ENCODE data around the gene AVPI1. TPM values are rescaled to one million over a fixed set of nuclear protein-coding genes. Genes with fewer than 3 reads are reported as not detected.
"Not testable (repeated sequence)": the region's sequence is repeated elsewhere in the genome, so short reads cannot be mapped to it uniquely, and the experiment has no call there.

Gene AVPI1
- total and polyA plus RNA-seq, 8 donors = 3.7 to 9.1 (median 4.6) TPM

DNA sequence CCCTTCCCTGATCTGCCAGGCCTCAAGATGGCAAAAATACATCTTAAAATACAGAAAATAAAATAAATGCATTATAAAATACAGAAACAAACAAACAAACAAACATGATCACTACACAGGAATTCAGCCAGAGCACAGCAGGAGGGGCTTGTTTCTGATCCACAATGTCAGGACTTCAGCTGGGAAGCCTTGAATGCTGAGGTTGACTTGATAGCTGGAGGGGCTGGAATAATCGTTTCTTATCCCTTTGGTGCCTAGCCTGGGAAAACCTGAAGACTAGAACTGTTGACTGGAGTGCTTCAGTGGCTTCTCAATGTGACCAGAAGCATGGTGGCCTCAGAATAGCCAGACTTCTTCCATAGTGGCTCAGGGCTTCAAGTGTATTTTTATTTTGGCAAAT is 17.3 kb upstream of the AVPI1 start:
- Histone ChIP-seq H3K27me3 (no peaks in the 10 kb centered on the region), H3K36me3 (no peaks in the 10 kb centered on the region), H3K4me1 (no peaks in the 10 kb centered on the region), H3K27ac (no peak overlapping the region), H3K9me3 (no peaks in the 10 kb centered on the region), H3K4me3 (no peak overlapping the region)
- TF ChIP-seq CTCF (IDR thresholded peaks at IDR 0.05) = no peak
- FAIRE-seq (no peak), DNase-seq (no peak), ATAC-seq (no peak)
- intact Hi-C loops (cut with DNase I) = no loop called here
- 64 to 68% methylated on average over 1 of the region's 1 CpG for WGBS, 2 donors

- H3K27ac ChIP-seq = no peak overlapping the region
- H3K27me3 ChIP-seq = no peaks in the 10 kb centered on the region
- WGBS, 2 donors = 87 to 88% methylated on average over 7 of the region's 7 CpGs
- FAIRE-seq = no peak
- ATAC-seq = no peak
- intact Hi-C loops (cut with DNase I) = no loop called here
- no peaks in the 10 kb centered on the region for H3K9me3 ChIP-seq
- H3K4me1 ChIP-seq = no peaks in the 10 kb centered on the region
- DNase-seq = no peak
- no peaks in the 10 kb centered on the region for H3K36me3 ChIP-seq
- no peak for TF ChIP-seq CTCF (IDR thresholded peaks at IDR 0.05)
- no peak overlapping the region for H3K4me3 ChIP-seq
Measured at GRCh38 chr10:97703398-97704067, 16.5 kb upstream of the AVPI1 start.

DNA sequence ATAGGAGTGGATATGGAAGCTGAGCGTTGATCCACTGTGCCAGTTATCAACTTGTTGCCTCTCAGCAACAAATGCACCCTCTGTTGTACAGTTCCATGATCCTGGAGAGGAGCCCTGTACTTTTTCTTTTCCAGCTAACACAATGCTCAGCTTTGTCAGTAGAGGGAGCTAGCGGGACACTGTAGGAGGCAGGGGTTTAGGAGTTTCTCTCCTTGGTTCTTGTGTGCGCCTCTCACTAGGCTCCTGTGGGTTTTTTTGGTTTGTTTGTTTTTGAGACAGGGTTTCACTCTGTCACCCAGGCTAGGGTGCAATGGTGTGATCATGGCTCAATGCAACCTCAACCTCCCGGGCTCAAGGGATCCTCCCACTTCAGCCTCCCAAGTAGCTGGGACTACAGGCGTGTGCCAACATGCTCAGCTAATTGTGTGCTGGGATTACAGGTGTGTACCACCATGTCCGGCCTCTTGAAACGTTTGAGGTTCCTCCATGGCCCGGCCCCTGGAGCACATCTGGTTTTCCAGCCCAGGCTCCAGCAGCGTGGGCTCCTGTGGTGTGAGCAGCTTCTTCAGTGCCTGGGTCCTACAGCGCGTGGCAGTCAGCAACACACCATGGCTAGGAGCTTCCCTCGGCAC is 14.5 kb upstream of the AVPI1 start:
- H3K27ac ChIP-seq = no peak overlapping the region
- H3K4me3 ChIP-seq = no peak overlapping the region
- peak; percentile 69 to 89 (median 86) for ATAC-seq
- no peaks in the 10 kb centered on the region for H3K9me3 ChIP-seq
- no peaks in the 10 kb centered on the region for H3K27me3 ChIP-seq
- intact Hi-C loops (cut with DNase I) = no loop called here
- no peak for FAIRE-seq
- peaks cover 0 to 11% (median 5%) of the 10 kb centered on the region in 3 donors for H3K4me1 ChIP-seq
- peak in 2 of 6 donors; percentile 50 to 60 for DNase-seq
- no peaks in the 10 kb centered on the region for H3K36me3 ChIP-seq
- WGBS, 2 donors = 38 to 41% methylated on average over 12 of the region's 12 CpGs
- peak; percentile 55 to 74 (median 66) for TF ChIP-seq CTCF (IDR thresholded peaks at IDR 0.05)

- H3K9me3 ChIP-seq; ATAC-seq; intact Hi-C loops (cut with DNase I); H3K27me3 ChIP-seq; FAIRE-seq; H3K4me3 ChIP-seq; H3K36me3 ChIP-seq: not testable (repeated sequence)
- Histone ChIP-seq H3K4me1 (peaks cover 0 to 11% (median 5%) of the 10 kb centered on the region in 3 donors), H3K27ac (peak overlapping the region; percentile 17 to 57 (median 32))
- peak in 1 of 6 donors; percentile 23 for DNase-seq
- 83 to 89% methylated on average over 11 of the region's 11 CpGs for WGBS, 2 donors
Measured at GRCh38 chr10:97698072-97698655, 11.1 kb upstream of the AVPI1 start.

GRCh38 chr10:97690133-97690532 is 3.1 kb upstream of the AVPI1 start:
- Histone ChIP-seq H3K4me3 (no peak overlapping the region), H3K36me3 (no peaks in the 10 kb centered on the region), H3K9me3 (no peaks in the 10 kb centered on the region), H3K27me3 (no peaks in the 10 kb centered on the region), H3K27ac (no peak overlapping the region), H3K4me1 (peaks cover 12 to 25% (median 13%) of the 10 kb centered on the region in 3 donors)
- ATAC-seq = no peak
- DNase-seq = no peak
- no peak for FAIRE-seq
- intact Hi-C loops (cut with DNase I) = no loop called here
- 73 to 86% methylated on average over 3 of the region's 3 CpGs for WGBS, 2 donors
- TF ChIP-seq CTCF (IDR thresholded peaks at IDR 0.05) = no peak

All from pancreas (tissue), 10 donors.